ENCODE measurements around the gene MMP2. TPM values are rescaled to one million over a fixed set of nuclear protein-coding genes. Genes with fewer than 3 reads are reported as not detected.

The MMP2 gene
- 33.7 and 36.7 TPM in 2 replicates for total RNA-seq (2014; rRNA removed; shearing (Covaris generic))

DNA sequence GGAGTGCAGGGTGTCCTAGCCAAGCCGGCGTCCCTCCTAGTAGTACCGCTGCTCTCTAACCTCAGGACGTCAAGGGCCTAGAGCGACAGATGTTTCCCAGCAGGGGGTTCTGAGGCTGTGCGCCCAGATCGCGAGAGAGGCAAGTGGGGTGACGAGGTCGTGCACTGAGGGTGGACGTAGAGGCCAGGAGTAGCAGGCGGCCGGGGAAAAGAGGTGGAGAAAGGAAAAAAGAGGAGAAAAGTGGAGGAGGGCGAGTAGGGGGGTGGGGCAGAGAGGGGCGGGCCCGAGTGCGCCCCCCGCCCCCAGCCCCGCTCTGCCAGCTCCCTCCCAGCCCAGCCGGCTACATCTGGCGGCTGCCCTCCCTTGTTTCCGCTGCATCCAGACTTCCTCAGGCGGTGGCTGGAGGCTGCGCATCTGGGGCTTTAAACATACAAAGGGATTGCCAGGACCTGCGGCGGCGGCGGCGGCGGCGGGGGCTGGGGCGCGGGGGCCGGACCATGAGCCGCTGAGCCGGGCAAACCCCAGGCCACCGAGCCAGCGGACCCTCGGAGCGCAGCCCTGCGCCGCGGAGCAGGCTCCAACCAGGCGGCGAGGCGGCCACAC lies at the start of gene MMP2:
Gene MMP2 (plus strand): TSS at position 372 of the 603 bp plus-strand sequence. CDS start 282 bp downstream, outside the sequence.
- peak; percentile 96 for DNase-seq
- Histone ChIP-seq H3K27me3 (ENCODE audit: control insufficient read depth, insufficient read depth, low read length) (peaks cover 45% of the 10 kb centered on the region), H3K36me3 (replicated peaks; ENCODE audit: control insufficient read depth, insufficient read depth, low read length) (no peaks in the 10 kb centered on the region), H3K4me3 (ENCODE audit: insufficient read depth, low read depth, low read length) (peak within 1 kb of the TSS; percentile 56)

DNA sequence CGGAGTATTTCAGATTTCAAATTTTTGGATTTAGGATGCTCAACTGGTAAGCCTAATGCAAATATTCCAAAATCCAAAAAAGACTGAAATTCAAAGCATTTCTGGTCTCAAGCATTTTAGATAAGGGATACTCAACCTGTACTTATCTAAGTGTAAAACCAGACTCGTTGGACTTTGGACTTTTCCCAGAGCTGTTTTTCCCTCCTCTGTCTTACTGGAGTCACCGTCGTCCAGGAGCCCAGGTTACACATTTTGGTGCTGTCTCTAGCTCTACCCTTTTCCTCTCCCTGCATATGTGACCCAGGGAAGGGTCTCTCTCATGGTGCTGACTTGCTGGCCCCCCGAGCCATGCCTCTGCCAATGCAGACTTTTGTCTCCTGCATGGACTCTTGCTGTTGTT lies 46.0 kb upstream of the MMP2 start:
- no peak for DNase-seq
- Histone ChIP-seq H3K36me3 (replicated peaks; ENCODE audit: control insufficient read depth, insufficient read depth, low read length) (no peaks in the 10 kb centered on the region), H3K4me3 (ENCODE audit: insufficient read depth, low read depth, low read length) (no peak overlapping the region), H3K27me3 (ENCODE audit: control insufficient read depth, insufficient read depth, low read length) (no peaks in the 10 kb centered on the region)

DNA sequence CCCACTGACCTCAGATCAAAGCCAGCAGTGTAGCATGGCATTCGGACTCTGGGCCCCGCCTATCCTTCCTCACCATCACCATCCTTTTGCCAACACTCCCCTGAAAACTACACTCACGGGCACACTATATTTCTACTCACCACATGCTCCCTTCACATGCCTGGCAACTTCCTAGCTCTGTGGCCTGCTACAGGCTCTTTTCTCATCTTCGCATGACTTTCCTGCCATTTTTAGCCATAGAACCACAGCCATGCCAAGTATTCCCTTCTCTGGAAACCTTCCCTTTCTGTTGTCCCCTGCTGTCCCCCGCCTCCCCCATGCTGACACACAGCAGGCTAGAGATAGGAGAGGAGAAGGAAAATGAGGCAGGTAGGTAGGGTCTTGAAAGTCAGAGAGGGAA lies 45.5 kb upstream of the MMP2 start:
- no peaks in the 10 kb centered on the region for H3K36me3 ChIP-seq (replicated peaks; ENCODE audit: control insufficient read depth, insufficient read depth, low read length)
- DNase-seq: no peak
- no peaks in the 10 kb centered on the region for H3K27me3 ChIP-seq (ENCODE audit: control insufficient read depth, insufficient read depth, low read length)
- H3K4me3 ChIP-seq (ENCODE audit: insufficient read depth, low read depth, low read length): no peak overlapping the region

DNA sequence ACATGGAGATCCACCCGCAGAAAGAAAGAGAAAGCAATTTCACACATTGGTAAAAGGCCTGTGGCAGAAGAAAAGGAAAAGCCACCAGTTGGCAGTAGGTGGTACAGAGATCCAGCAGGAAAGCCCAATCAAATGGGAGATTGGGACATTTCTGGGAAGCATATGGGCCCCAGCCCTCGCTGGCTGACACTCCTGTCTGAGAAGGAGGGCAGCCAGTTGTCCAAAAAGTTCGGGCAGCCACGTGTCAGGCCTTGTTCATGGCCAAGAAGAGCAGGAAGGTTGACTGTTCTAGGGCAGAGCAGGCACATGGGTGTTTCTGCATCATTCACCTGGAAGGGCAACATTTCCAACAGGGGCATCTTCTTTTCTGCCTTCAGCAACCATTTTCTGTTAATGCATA lies 45.0 kb upstream of the MMP2 start:
- no peaks in the 10 kb centered on the region for H3K36me3 ChIP-seq (replicated peaks; ENCODE audit: control insufficient read depth, insufficient read depth, low read length)
- no peak for DNase-seq
- no peak overlapping the region for H3K4me3 ChIP-seq (ENCODE audit: insufficient read depth, low read depth, low read length)
- no peaks in the 10 kb centered on the region for H3K27me3 ChIP-seq (ENCODE audit: control insufficient read depth, insufficient read depth, low read length)

DNA sequence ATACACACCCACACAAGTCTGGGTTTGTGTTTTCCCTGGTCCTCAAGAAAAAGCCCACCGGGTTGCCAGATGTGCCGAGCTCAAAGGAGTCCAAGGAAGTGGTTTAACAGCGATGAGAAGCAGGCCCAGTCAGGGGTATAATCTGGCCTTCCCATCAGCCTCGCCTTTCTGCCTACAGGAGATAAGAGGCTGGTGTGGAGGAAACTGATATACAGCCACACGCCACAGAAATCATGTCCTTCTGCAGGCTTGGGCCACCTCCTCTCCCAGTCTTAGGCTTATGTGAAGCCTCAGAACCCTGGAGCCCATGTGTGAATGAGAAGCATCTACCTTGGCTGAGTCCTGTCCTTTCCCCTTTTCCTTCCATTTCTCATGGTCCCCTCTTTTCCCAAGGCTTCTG lies 43.6 kb upstream of the MMP2 start:
- Histone ChIP-seq H3K36me3 (replicated peaks; ENCODE audit: control insufficient read depth, insufficient read depth, low read length) (no peaks in the 10 kb centered on the region), H3K4me3 (ENCODE audit: insufficient read depth, low read depth, low read length) (no peak overlapping the region), H3K27me3 (ENCODE audit: control insufficient read depth, insufficient read depth, low read length) (no peaks in the 10 kb centered on the region)
- no peak for DNase-seq

DNA sequence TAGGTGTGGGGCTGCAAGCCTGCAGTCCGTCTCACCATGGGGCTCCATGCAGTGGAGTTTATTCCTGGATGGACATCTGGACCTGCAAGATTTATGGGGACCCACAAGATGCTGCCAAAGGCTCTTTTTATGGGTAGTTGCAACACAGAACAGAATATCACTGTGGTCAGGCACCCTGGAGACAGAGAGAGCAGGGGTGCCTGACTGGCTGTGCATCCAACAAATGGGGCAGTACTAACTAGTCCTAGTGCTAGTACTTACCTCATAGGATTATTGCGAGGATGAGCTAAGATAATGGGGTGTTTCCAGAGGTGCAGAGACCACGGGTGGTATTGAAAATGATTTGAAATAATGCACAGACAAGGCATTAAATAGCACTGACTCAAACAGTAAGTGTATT lies 42.4 kb upstream of the MMP2 start:
- no peaks in the 10 kb centered on the region for H3K36me3 ChIP-seq (replicated peaks; ENCODE audit: control insufficient read depth, insufficient read depth, low read length)

DNA sequence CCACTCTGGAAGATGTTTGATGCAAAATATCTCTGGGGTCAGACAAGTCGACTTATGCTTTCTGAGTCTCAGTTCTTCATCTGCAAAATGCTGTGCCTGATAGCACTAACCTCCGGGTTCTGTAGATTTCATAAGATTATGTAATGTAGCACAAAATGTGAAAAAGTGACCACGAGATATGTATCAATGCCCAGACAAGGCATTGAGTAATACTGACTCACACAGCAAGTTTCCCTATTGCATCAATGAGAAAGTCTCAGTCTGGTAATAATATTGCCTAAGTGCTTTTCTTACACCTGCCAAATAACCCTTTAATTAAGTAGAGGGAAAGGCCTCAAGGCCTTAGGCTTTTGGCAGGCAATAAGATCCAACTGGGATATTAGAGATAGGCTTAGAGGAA lies 41.4 kb upstream of the MMP2 start:
- DNase-seq: no peak

More for the DNA sequence above, 42.4 kb upstream of the MMP2 start:
- H3K4me3 ChIP-seq (ENCODE audit: insufficient read depth, low read depth, low read length): no peak overlapping the region
- DNase-seq: no peak
- H3K27me3 ChIP-seq (ENCODE audit: control insufficient read depth, insufficient read depth, low read length): no peaks in the 10 kb centered on the region

DNA sequence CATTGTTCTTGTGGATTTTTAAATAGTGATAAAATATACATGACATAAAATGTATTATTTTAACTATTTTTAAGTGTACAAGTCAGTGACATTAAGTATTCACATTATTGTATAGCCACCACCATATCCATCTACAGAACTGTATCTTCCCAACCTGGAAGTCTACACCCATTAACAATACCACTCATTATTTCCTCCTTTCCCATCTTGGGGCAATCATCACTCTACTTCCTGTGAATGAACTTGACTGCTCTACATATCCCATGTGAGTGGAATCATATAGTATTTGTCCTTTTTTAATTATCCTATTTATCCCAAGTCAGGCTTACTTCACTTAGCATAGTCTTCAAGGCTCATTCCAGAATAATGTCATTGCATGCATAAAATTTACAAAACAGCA lies 40.7 kb upstream of the MMP2 start:
- DNase-seq: no peak
- Histone ChIP-seq H3K27me3 (ENCODE audit: control insufficient read depth, insufficient read depth, low read length) (no peaks in the 10 kb centered on the region), H3K36me3 (replicated peaks; ENCODE audit: control insufficient read depth, insufficient read depth, low read length) (no peaks in the 10 kb centered on the region), H3K4me3 (ENCODE audit: insufficient read depth, low read depth, low read length) (no peak overlapping the region)

More for the DNA sequence above, 41.4 kb upstream of the MMP2 start:
- Histone ChIP-seq H3K4me3 (ENCODE audit: insufficient read depth, low read depth, low read length) (no peak overlapping the region), H3K36me3 (replicated peaks; ENCODE audit: control insufficient read depth, insufficient read depth, low read length) (no peaks in the 10 kb centered on the region), H3K27me3 (ENCODE audit: control insufficient read depth, insufficient read depth, low read length) (no peaks in the 10 kb centered on the region)

DNA sequence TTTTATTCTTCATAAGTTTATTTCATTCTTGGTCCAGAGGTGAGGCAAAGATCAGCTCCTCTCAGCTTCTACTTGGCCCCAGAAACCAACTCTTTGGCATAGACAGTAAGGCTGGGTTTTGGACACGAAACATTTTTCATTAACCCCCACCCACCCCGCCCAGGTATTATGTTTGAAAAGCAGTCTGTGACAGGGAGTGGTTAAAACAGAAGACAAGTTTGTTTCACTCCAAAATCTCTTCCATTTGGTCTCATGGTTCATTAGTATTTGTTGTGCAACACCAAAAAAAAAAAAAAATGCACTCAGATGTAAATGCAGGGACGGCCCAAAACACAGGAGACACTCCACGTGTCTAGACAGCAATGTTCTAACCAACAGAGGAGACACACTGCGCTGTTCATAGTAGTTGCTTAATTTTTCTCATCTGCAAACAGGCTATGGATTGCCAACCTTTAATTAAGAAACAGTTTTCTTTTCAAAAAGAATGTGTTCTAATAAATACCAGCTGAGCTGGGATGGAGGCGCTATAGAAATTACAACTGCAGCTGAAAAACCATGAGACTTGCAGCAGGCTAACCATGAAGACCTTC lies 39.8 kb upstream of the MMP2 start:
- Histone ChIP-seq H3K36me3 (replicated peaks; ENCODE audit: control insufficient read depth, insufficient read depth, low read length) (no peaks in the 10 kb centered on the region), H3K4me3 (ENCODE audit: insufficient read depth, low read depth, low read length) (no peak overlapping the region), H3K27me3 (ENCODE audit: control insufficient read depth, insufficient read depth, low read length) (no peaks in the 10 kb centered on the region)
- no peak for DNase-seq

DNA sequence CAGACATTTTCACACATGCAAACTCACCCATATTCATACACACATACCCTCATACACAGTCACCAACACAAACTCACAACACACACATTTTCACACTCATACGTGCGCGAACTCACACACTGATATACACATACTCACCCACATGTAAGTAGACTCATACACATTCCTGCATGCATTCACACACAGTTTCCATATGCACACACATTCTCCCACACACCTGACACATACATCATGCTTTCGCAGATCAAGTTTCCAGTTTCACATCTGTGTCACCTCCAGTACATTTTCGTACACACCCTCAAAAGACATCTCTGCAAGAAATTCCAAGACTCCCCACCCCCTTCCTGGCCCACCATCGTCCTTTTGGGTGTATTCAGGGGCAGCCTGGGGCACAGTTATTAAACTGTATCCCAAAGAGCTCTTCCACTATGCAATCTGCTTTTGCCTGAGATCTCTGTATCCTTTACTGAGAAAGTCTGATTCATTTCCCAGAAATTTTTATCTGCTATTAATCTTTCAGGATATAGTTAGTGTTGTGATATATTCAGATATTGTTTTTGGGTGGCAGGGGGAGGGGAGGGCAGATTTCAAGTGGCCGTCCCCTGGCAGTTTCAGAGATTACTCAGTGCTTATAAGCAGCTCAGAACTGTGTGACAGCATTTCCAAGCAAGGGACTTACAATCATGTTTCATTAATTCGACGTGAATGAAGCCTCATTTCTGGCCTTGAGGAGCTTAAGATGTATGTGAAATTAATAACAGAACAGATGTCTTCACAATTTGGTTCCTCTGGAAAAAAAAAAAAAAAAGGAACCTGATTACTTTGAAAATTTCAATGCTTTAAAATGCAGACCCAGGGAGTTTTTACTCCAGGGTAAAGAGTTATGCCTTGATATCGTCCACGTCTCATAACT lies 35.3 kb upstream of the MMP2 start:
- Histone ChIP-seq H3K4me3 (ENCODE audit: insufficient read depth, low read depth, low read length) (no peak overlapping the region), H3K27me3 (ENCODE audit: control insufficient read depth, insufficient read depth, low read length) (no peaks in the 10 kb centered on the region)
- no peak for DNase-seq

DNA sequence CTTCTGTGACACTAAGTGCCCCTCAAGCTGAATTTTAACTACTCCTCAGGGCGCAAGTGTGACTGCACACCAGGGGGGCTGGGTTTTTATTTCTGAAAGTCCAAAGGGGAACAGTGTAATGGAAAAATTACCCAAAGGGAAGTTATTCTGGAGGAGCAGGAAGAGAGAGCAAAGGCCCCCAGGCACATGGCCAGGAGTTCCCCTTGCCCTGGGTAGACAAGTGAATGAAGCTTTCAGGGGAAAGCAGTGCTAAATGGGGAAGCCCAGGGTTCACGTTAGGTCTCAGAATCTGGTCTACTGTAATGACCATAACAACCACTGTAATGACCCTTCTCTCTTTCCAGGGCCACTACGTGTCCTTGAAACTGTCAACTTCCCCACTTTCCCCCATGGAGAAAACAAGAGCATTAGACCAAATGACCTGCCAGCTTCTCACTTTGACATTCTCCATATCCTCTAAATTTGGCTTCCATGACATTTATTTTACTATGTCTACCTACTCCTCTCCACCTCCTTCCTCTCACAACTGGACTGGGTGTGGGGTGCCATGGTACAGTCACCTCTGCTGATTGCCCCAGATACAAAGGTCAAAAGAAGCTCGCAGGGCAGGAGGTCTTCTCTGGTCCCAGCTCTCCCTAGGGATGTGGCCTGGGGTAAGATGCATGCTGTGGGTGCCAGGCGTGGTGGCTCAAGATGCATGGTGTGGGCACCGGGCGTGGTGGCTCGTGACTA lies 34.1 kb upstream of the MMP2 start:
- Histone ChIP-seq H3K4me3 (ENCODE audit: insufficient read depth, low read depth, low read length) (no peak overlapping the region), H3K36me3 (replicated peaks; ENCODE audit: control insufficient read depth, insufficient read depth, low read length) (no peaks in the 10 kb centered on the region), H3K27me3 (ENCODE audit: control insufficient read depth, insufficient read depth, low read length) (no peaks in the 10 kb centered on the region)
- no peak for DNase-seq

More for the DNA sequence above, 35.3 kb upstream of the MMP2 start:
- no peaks in the 10 kb centered on the region for H3K36me3 ChIP-seq (replicated peaks; ENCODE audit: control insufficient read depth, insufficient read depth, low read length)

DNA sequence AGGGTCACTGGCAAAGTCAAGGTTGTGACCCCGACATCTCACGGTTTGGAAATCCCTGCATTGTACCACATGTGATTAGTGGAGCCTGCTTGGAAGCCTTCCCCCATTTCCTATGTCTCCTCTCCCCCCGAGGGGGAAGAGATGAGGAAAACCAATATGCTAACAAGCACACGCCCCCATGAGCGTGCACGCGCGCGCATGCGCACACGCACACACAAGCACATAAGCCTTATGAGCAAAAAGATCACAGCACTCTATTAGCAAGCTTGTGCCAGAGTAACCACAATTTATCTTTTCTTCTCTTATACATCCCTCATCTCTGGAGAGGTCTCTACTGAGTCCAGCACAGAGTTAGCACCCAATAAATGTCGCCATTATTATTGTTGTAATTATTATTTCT lies 31.8 kb upstream of the MMP2 start:
- Histone ChIP-seq H3K36me3 (replicated peaks; ENCODE audit: control insufficient read depth, insufficient read depth, low read length) (no peaks in the 10 kb centered on the region), H3K27me3 (ENCODE audit: control insufficient read depth, insufficient read depth, low read length) (no peaks in the 10 kb centered on the region), H3K4me3 (ENCODE audit: insufficient read depth, low read depth, low read length) (no peak overlapping the region)
- DNase-seq: no peak

DNA sequence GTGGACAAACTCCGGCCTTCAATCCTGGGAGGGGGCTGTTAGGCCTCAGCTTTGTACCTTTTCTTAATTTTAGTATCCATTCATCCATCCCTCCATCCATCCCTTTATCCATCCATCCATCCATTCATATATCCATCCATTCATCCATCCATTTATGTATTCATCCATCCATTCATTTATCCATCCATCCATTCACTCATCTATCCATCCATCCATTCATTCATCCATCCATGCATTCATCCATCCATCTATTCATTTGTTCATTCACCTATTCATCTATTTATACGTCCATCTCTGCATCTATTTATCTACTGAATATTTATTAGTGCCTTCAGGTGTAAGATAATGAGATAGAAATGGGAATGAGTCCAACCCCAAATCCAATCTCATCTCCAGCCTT lies 26.0 kb upstream of the MMP2 start:
- H3K36me3 ChIP-seq (replicated peaks; ENCODE audit: control insufficient read depth, insufficient read depth, low read length): no peaks in the 10 kb centered on the region
- no peak overlapping the region for H3K4me3 ChIP-seq (ENCODE audit: insufficient read depth, low read depth, low read length)
- DNase-seq: no peak
- H3K27me3 ChIP-seq (ENCODE audit: control insufficient read depth, insufficient read depth, low read length): no peaks in the 10 kb centered on the region

DNA sequence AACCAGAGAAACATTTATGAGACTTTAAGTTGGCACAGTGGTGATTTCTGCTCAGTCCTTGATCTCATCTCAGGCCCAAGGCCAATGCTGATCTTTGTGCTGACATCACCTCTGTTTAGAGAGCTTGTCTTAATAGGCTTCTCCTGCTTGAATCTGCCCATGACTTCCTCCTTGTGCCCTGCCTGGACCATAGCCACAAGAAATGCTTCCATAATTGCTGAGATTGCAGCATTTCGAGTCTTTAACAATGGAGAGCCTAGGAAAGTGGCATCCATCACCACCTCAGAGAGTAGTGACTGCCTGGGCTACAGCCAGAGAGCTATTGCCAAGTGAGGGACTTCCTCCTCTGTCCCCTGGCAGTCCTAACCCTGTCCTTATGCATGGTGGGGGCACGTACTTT lies 25.1 kb upstream of the MMP2 start:
- Histone ChIP-seq H3K27me3 (ENCODE audit: control insufficient read depth, insufficient read depth, low read length) (no peaks in the 10 kb centered on the region), H3K36me3 (replicated peaks; ENCODE audit: control insufficient read depth, insufficient read depth, low read length) (no peaks in the 10 kb centered on the region), H3K4me3 (ENCODE audit: insufficient read depth, low read depth, low read length) (no peak overlapping the region)
- DNase-seq: no peak

All from H7 (cell line).